Measurements from ENCODE around the gene COL25A1.

COL25A1 gene

GRCh38 chr4:109302361-109303139 is at the start of gene COL25A1:
COL25A1 (minus strand) TSS chr4:109302658.
- no peak for DNase-seq (ENCODE audit: low spot score)

- no peak for DNase-seq (ENCODE audit: low spot score)
Observed at GRCh38 chr4:109350121-109350520, 47.7 kb upstream of the COL25A1 start.

GRCh38 chr4:109334129-109335105 is 32.0 kb upstream of the COL25A1 start:
- DNase-seq (ENCODE audit: low spot score), result no peak

- DNase-seq (ENCODE audit: low spot score), result peak; percentile 15
Observed at GRCh38 chr4:109332926-109333464, 30.5 kb upstream of the COL25A1 start.

GRCh38 chr4:109327641-109328040 is 25.2 kb upstream of the COL25A1 start:
- no peak for DNase-seq (ENCODE audit: low spot score)

GRCh38 chr4:109325698-109326097 is 23.2 kb upstream of the COL25A1 start:
- DNase-seq (ENCODE audit: low spot score), result no peak

- no peak for DNase-seq (ENCODE audit: low spot score)
Observed at GRCh38 chr4:109323348-109323747, 20.9 kb upstream of the COL25A1 start.

- no peak for DNase-seq (ENCODE audit: low spot score)
Observed at GRCh38 chr4:109321232-109321631, 18.8 kb upstream of the COL25A1 start.

GRCh38 chr4:109319684-109320083 is 17.2 kb upstream of the COL25A1 start:
- no peak for DNase-seq (ENCODE audit: low spot score)

- DNase-seq (ENCODE audit: low spot score), result no peak
Observed at GRCh38 chr4:109319156-109319555, 16.7 kb upstream of the COL25A1 start.

- no peak for DNase-seq (ENCODE audit: low spot score)
Observed at GRCh38 chr4:109315818-109316217, 13.4 kb upstream of the COL25A1 start.

- DNase-seq (ENCODE audit: low spot score), result no peak
Observed at GRCh38 chr4:109315341-109315740, 12.9 kb upstream of the COL25A1 start.

GRCh38 chr4:109313168-109314133 is 11.0 kb upstream of the COL25A1 start:
- no peak for DNase-seq (ENCODE audit: low spot score)

GRCh38 chr4:109303140-109303496 is 660 bp upstream of the COL25A1 start:
- no peak for DNase-seq (ENCODE audit: low spot score)

- DNase-seq (ENCODE audit: low spot score), result no peak
Observed at GRCh38 chr4:109301651-109302360, 652 bp downstream of the COL25A1 start.

GRCh38 chr4:109298279-109299010 is 4.0 kb downstream of the COL25A1 start:
- no peak for DNase-seq (ENCODE audit: low spot score)

- DNase-seq (ENCODE audit: low spot score), result no peak
Observed at GRCh38 chr4:109296527-109296926, 5.9 kb downstream of the COL25A1 start.

- no peak for DNase-seq (ENCODE audit: low spot score)
Observed at GRCh38 chr4:109295081-109295480, 7.4 kb downstream of the COL25A1 start.

- DNase-seq (ENCODE audit: low spot score), result no peak
Observed at GRCh38 chr4:109294468-109295020, 7.9 kb downstream of the COL25A1 start.

- DNase-seq (ENCODE audit: low spot score), result peak; percentile 35
Observed at GRCh38 chr4:109294006-109294405, 8.5 kb downstream of the COL25A1 start.
